HepG2 (cell line): ENCODE data around the gene CTRB2. TPM values are rescaled to one million over a fixed set of nuclear protein-coding genes. Genes with fewer than 3 reads are reported as not detected.

Experiments used
- ATAC-seq: fragments of 200-7000 bp; cut with Tn5 transposase; 3 replicates; pipeline ENCODE4 v1.9.1; 2020; ENCODE audit warnings: mild to moderate bottlenecking, moderate library complexity
- BruUV-seq: library from RNA; stranded (reverse); fragments of 400-500 nt; replicated peaks from 2 replicates; lab custom pipeline; 2021; lab: Mats Ljungman, UMichigan
- CTCF ChIA-PET: fragments of 300-600 bp; formaldehyde crosslinking; extraction: SDS; loops from one replicate; lab custom pipeline; 2021; ENCODE audit warnings: low total read pairs, inconsistent platforms, low intra/inter-chr PET ratio; lab: Yijun Ruan, JAX
- POLR2A ChIA-PET: fragments of 350-600 bp; sonication (Branson Sonifier 250); formaldehyde crosslinking; loops from one replicate; lab custom pipeline; 2020; ENCODE audit warnings: antibody characterized with exemption, inconsistent platforms; lab: Yijun Ruan, JAX
- DNase-seq: peaks from one replicate; pipeline ENCODE4 v3.0.0-alpha.2; 2015; ENCODE audit warnings: low spot score
- FAIRE-seq: peaks from 3 replicates; lab custom pipeline; 2011; peaks lifted over from hg19 to GRCh38; lab: Jason Lieb, UNC
- H2AFZ ChIP-seq: one replicate; pipeline ENCODE4 v1.6.1; 2011; ENCODE audit warnings: low read length, inconsistent platforms
- H3K27ac ChIP-seq: fragments of 300-600 bp; 3 replicates; pipeline ENCODE4 v1.8.0; 2011; ENCODE audit warnings: mixed run types, mild to moderate bottlenecking, mixed read lengths, low read length, inconsistent platforms; ENCODE audit not compliant: insufficient read depth; ENCODE audit errors: extremely low read length
- H3K27me3 ChIP-seq, 2 experiments: fragments of 200-600 bp in 1 of 2; 2 replicates in 1 of 2; 3 replicates in 1 of 2; pipeline versions ENCODE4 v1.6.0 to v1.8.0; 2011; ENCODE audit warnings: low read length in 2 of 2, mild to moderate bottlenecking in 2 of 2, moderate library complexity in 2 of 2, inconsistent platforms in 1 of 2; ENCODE audit not compliant: insufficient read depth in 2 of 2, control insufficient read depth in 1 of 2
- H3K36me3 ChIP-seq, 2 experiments: fragments of 200-600 bp in 1 of 2; replicated peaks in 1 of 2; 2 replicates in 1 of 2; 3 replicates in 1 of 2; pipeline versions ENCODE4 v1.5.1 to v1.8.0; 2011; ENCODE audit warnings: low read length in 2 of 2, inconsistent platforms in 1 of 2; ENCODE audit not compliant: insufficient read depth in 2 of 2, control insufficient read depth in 1 of 2
- H3K4me1 ChIP-seq: 2 replicates; pipeline ENCODE4 v1.5.1; 2012; ENCODE audit warnings: low read length, inconsistent platforms; ENCODE audit not compliant: insufficient read depth
- H3K4me2 ChIP-seq: 2 replicates; pipeline ENCODE4 v1.6.0; 2011; ENCODE audit warnings: low read depth, low read length, inconsistent platforms
- H3K4me3 ChIP-seq, 3 experiments: fragments of 200-600 bp in 1 of 3; sonication (generic), shearing (Covaris generic) in 1 of 3; replicated peaks in 1 of 3; 2 replicates each; pipeline ENCODE4 v1.5.1; 2011 to 2016; ENCODE audit warnings: low read length in 3 of 3, inconsistent platforms in 2 of 3, low read depth in 2 of 3, mild to moderate bottlenecking in 2 of 3, control low read depth in 1 of 3, mixed read lengths in 1 of 3; ENCODE audit not compliant: insufficient read depth in 1 of 3
- H3K79me2 ChIP-seq: one replicate; pipeline ENCODE4 v1.6.1; 2011; ENCODE audit warnings: low read length, inconsistent platforms; ENCODE audit not compliant: insufficient read depth
- H3K9ac ChIP-seq: 2 replicates; pipeline ENCODE4 v1.6.0; 2011; ENCODE audit warnings: mild to moderate bottlenecking, low read depth, low read length, inconsistent platforms; ENCODE audit not compliant: insufficient read depth
- H3K9me3 ChIP-seq: 2 replicates; pipeline ENCODE4 v1.5.1; 2012; ENCODE audit warnings: mild to moderate bottlenecking, low read length
- H4K20me1 ChIP-seq: 2 replicates; pipeline ENCODE4 v1.6.0; 2011; ENCODE audit warnings: inconsistent platforms, mild to moderate bottlenecking, low read length, moderate library complexity; ENCODE audit not compliant: insufficient read depth
- KLF15 ChIP-seq: sonication (generic); formaldehyde crosslinking; IDR thresholded peaks from 2 replicates; pipeline ENCODE4 v1.8.1; 2023; ENCODE audit warnings: borderline replicate concordance, mild to moderate bottlenecking, inconsistent platforms, missing genetic modification reagents, mixed read lengths
- ZNF326 ChIP-seq: sonication (generic); formaldehyde crosslinking; IDR thresholded peaks from 2 replicates; pipeline ENCODE4 v1.4.0; 2020; ENCODE audit warnings: missing genetic modification reagents, borderline replicate concordance
- ZNF468 ChIP-seq: sonication (generic); formaldehyde crosslinking; IDR thresholded peaks from 2 replicates; pipeline ENCODE4 v1.8.0; 2022; ENCODE audit warnings: mild to moderate bottlenecking, moderate library complexity, missing genetic modification reagents
- ZNF776 ChIP-seq: sonication (generic); formaldehyde crosslinking; IDR thresholded peaks from 2 replicates; pipeline ENCODE4 v1.4.0; 2020; ENCODE audit warnings: mild to moderate bottlenecking, missing genetic modification reagents
- ZNF878 ChIP-seq: sonication (generic); formaldehyde crosslinking; IDR thresholded peaks from 2 replicates; pipeline ENCODE4 v1.8.1; 2023; ENCODE audit warnings: mild to moderate bottlenecking, missing genetic modification reagents, moderate library complexity
- WGBS: methylation state at CpG from one replicate; pipeline ENCODE4 v1.1.6; 2017; ENCODE audit warnings: low lambda C conversion rate; 5-methylcytosine and 5-hydroxymethylcytosine counted together
- in situ Hi-C: cut with HindIII; loops from 2 replicates; pipeline ENCODE4 v1.10.0; 2017; ENCODE audit warnings: low pct_unique_long_range_greater_than_20kb; ENCODE audit not compliant: extremely low pct_ligation_motif_present
- intact Hi-C: fragments of 100-400 bp; cut with micrococcal nuclease; formaldehyde crosslinking; loops from one replicate; pipeline ENCODE4 v1.10.0; 2022; ENCODE audit not compliant: unreplicated experiment
- polyA plus RNA-seq, 8 experiments: library from polyadenylated mRNA; depleted of rRNA in 3 of 8; stranded (reverse) in 7 of 8; unstranded in 1 of 8; fragments of >200 nt; fragmentation: Illumina TruSeq in 4 of 8; extraction: Trizol in 4 of 8; gene quantifications; 2 replicates each; pipeline versions ENCODE4 v1.2.1 to v1.2.3, GENCODE V29; 2011 to 2016; ENCODE audit warnings: low read depth in 4 of 8, missing spikeins in 1 of 8, mixed read lengths in 1 of 8; ENCODE audit not compliant: insufficient read depth in 1 of 8
- total RNA-seq, 5 experiments: library from RNA; depleted of rRNA; stranded (reverse); fragments of >200 nt; fragmentation: Illumina TruSeq; extraction: Trizol; gene quantifications; 2 replicates each; pipeline ENCODE4 v1.2.3, GENCODE V29; 2016; ENCODE audit warnings: low read depth in 1 of 5
- TF ChIP-seq, protein P1 (sequence below): sonication (generic); formaldehyde crosslinking; IDR thresholded peaks from 2 replicates; pipeline ENCODE4 v1.8.0; 2023; ENCODE audit warnings: mild to moderate bottlenecking, missing genetic modification reagents
- TF ChIP-seq, protein P2 (sequence below): sonication (generic); formaldehyde crosslinking; IDR thresholded peaks from 2 replicates; pipeline ENCODE4 v1.4.0; 2020; ENCODE audit warnings: mild to moderate bottlenecking, missing genetic modification reagents, borderline replicate concordance
- TF ChIP-seq, protein P3 (sequence below): IDR thresholded peaks from 2 replicates; pipeline ENCODE4 v1.6.1; 2016; ENCODE audit warnings: low read depth, borderline replicate concordance
- TF ChIP-seq, protein P4 (sequence below): IDR thresholded peaks from 2 replicates; pipeline ENCODE4 v1.6.1; 2018; ENCODE audit warnings: missing genetic modification reagents
- TF ChIP-seq, protein P5 (sequence below): IDR thresholded peaks from 2 replicates; pipeline ENCODE4 v1.6.1; 2016; ENCODE audit warnings: mild to moderate bottlenecking, missing biosample characterization, missing genetic modification reagents

Gene CTRB2
- total and polyA plus RNA-seq, 2 of the 13 experiments (the other 11 are each of a cell fraction or from before 2014, with no cell fraction given), result 0.13 TPM; not detected in 1

DNA sequence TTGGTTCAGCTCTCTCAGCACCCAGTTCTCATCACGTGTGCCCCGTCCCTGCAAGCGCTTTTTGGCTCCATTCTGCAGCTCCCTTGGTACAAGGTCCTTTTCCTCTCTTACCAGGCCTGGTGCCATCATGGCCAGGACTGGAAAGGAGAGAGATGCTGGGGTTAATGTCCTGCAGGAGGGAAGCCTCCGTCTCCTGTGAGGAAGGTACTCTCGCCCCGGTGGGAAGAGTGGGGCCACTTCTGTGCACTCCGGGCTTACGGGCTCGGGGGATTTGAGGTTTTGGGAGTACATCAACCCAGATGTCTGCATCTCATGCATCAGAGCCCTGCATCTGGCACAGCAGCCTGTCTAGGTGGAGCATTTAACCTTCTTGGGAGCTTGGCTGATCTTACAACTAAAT lies 10.1 kb downstream of the CTRB2 start:
- TF ChIP-seq ZNF326 (no peak), ZNF878 (CRISPR knock-in tag) (no peak), ZNF776 (CRISPR knock-in tag) (no peak), KLF15 (CRISPR knock-in tag) (no peak), ZNF468 (no peak)
- TF ChIP-seq, protein P1, sequence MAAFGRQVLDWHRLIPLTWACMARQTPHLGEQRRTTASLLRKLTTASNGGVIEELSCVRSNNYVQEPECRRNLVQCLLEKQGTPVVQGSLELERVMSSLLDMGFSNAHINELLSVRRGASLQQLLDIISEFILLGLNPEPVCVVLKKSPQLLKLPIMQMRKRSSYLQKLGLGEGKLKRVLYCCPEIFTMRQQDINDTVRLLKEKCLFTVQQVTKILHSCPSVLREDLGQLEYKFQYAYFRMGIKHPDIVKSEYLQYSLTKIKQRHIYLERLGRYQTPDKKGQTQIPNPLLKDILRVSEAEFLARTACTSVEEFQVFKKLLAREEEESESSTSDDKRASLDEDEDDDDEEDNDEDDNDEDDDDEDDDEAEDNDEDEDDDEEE (CRISPR knock-in tag), result no peak
- TF ChIP-seq, protein P2, sequence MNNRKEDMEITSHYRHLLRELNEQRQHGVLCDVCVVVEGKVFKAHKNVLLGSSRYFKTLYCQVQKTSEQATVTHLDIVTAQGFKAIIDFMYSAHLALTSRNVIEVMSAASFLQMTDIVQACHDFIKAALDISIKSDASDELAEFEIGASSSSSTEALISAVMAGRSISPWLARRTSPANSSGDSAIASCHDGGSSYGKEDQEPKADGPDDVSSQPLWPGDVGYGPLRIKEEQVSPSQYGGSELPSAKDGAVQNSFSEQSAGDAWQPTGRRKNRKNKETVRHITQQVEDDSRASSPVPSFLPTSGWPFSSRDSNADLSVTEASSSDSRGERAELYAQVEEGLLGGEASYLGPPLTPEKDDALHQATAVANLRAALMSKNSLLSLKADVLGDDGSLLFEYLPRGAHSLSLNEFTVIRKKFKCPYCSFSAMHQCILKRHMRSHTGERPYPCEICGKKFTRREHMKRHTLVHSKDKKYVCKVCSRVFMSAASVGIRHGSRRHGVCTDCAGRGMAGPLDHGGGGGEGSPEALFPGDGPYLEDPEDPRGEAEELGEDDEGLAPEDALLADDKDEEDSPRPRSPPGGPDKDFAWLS, result no peak
- TF ChIP-seq, protein P3, sequence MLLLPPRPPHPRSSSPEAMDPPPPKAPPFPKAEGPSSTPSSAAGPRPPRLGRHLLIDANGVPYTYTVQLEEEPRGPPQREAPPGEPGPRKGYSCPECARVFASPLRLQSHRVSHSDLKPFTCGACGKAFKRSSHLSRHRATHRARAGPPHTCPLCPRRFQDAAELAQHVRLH (CRISPR knock-in tag), result no peak
- TF ChIP-seq, protein P4, sequence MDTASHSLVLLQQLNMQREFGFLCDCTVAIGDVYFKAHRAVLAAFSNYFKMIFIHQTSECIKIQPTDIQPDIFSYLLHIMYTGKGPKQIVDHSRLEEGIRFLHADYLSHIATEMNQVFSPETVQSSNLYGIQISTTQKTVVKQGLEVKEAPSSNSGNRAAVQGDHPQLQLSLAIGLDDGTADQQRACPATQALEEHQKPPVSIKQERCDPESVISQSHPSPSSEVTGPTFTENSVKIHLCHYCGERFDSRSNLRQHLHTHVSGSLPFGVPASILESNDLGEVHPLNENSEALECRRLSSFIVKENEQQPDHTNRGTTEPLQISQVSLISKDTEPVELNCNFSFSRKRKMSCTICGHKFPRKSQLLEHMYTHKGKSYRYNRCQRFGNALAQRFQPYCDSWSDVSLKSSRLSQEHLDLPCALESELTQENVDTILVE (CRISPR knock-in tag), result no peak
- TF ChIP-seq, protein P5, sequence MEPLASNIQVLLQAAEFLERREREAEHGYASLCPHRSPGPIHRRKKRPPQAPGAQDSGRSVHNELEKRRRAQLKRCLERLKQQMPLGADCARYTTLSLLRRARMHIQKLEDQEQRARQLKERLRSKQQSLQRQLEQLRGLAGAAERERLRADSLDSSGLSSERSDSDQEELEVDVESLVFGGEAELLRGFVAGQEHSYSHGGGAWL (CRISPR knock-in tag), result no peak
- DNase-seq (no peak), ATAC-seq (no peak), FAIRE-seq (no peak)
- no TSS peak for BruUV-seq
- POLR2A ChIA-PET, result no interaction called here
- CTCF ChIA-PET, result interaction anchor here (1.2 kb wide), 1 partner anchor 206 kb away, joined by 3 read pairs; no protein-coding TSS in a partner anchor
- intact Hi-C loops (loop anchor here (5.0 kb wide), 1 partner anchor 35 kb away; no protein-coding TSS in a partner anchor), in situ Hi-C loops (loop anchor here (5.0 to 25.0 kb wide), 2 partner anchors 190 to 565 kb away; no protein-coding TSS in a partner anchor)
- Histone ChIP-seq H3K4me3 (no peak overlapping the region), H3K79me2 (no peaks in the 10 kb centered on the region), H3K27me3 (peaks cover 11 to 53% of the 10 kb centered on the region in 2 experiments), H3K4me2 (no peak overlapping the region), H3K36me3 (no peaks in the 10 kb centered on the region), H4K20me1 (no peaks in the 10 kb centered on the region), H3K27ac (no peak overlapping the region), H3K4me1 (peaks cover 27% of the 10 kb centered on the region), H3K9me3 (no peaks in the 10 kb centered on the region), H2AFZ (no peak overlapping the region), H3K9ac (no peak overlapping the region)
- 69% methylated on average over 9 of the region's 9 CpGs for WGBS
